ENCODE measurements around the gene LYPD6.

DNA sequence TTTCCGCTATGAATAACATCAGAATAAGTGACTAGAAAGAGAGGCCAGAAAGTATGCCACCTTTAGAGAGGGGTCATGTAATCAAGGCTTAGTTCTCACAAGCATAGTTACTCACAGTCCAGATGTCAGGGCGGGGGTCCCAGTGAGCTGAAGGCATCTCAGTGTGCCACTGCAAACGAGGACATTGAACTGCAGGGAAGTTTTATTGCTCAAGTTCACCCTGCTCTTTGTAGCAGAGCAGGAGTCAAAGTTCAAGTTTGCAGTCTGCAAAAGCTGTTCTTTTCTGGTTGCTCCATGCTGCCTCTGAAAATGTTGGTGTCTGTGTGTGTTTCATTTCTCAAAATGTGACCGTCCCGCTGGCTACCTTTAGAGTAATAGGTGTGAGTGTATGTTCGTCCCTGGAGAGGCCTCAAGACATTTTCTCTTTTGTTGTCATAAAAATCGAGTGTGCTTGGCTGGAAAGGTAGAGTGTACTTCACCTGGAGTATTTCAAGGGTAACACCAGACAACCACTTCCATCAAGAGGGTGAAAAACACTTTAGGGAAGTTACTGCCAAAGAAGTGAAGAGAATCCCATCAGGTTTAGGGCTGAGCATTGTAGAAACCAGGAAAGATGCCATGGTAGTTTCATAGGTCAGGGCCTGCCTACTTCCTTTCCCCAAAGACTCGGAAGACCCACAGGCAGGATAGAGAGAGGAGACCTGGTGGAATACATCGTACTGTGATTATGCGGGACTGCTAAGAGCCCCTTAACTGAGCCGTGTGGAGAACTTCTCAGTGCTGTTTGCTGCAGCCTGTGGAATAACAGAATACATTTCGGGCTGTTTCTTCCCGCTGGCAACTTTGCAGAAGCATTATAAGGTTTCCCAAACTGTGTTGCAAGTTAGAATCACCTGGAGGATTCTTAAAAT lies 89.9 kb downstream of the LYPD6 start:
- TF ChIP-seq, protein P1, sequence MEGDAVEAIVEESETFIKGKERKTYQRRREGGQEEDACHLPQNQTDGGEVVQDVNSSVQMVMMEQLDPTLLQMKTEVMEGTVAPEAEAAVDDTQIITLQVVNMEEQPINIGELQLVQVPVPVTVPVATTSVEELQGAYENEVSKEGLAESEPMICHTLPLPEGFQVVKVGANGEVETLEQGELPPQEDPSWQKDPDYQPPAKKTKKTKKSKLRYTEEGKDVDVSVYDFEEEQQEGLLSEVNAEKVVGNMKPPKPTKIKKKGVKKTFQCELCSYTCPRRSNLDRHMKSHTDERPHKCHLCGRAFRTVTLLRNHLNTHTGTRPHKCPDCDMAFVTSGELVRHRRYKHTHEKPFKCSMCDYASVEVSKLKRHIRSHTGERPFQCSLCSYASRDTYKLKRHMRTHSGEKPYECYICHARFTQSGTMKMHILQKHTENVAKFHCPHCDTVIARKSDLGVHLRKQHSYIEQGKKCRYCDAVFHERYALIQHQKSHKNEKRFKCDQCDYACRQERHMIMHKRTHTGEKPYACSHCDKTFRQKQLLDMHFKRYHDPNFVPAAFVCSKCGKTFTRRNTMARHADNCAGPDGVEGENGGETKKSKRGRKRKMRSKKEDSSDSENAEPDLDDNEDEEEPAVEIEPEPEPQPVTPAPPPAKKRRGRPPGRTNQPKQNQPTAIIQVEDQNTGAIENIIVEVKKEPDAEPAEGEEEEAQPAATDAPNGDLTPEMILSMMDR (conservative IDR thresholded peaks at IDR 0.05), result no peak
- no peak for TF ChIP-seq EZH2 (IDR thresholded peaks at IDR 0.05; ENCODE audit: low read depth)

Data from PC-9 (cell line).